Measurements from ENCODE around the gene KIF16B. TPM values are rescaled to one million over a fixed set of nuclear protein-coding genes. Genes with fewer than 3 reads are reported as not detected.

Gene KIF16B
- total and polyA plus RNA-seq, 2 of the 8 experiments (the other 6 are each of a cell fraction or from before 2014, with no cell fraction given): 3.0 to 9.2 TPM

DNA sequence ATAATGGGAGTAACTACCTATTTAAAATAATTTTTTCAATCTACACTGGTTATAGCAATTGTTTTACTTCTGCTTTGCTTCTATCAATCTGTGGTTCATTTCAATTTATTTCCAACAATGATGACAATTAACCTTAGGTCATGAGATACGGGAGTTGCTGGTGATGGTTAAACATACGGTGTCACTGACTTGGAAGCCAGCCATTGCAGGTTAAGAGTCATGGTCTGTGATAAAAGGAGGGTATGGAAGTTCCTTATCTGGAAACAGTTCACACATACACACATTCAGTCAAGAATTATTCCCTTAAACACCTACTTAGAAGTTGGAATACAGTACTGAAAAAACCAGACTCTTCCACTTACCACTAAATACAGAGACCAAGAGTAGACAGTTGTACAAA lies 180.0 kb downstream of the KIF16B start:
- Histone ChIP-seq H3K4me1 (replicated peaks in 1 of 4; ENCODE audit: control insufficient read depth in 3 of 4, insufficient read depth in 4 of 4, low read length in 3 of 4) (peaks cover 0 to 3% (median 0%) of the 10 kb centered on the region in 4 experiments; a peak in 1 of 7 replicates), H4K20me1 (replicated peaks in 1 of 2; ENCODE audit: control insufficient read depth in 1 of 2, insufficient read depth in 2 of 2, low read length in 2 of 2) (no peaks in the 10 kb centered on the region), H3K18ac (ENCODE audit: extremely low read depth, low read length) (no peak overlapping the region), H3K36me3 (ENCODE audit: control insufficient read depth in 2 of 4, insufficient read depth in 4 of 4, low read length in 3 of 4) (no peaks in the 10 kb centered on the region), H3K27me3 (replicated peaks in 1 of 4; ENCODE audit: control insufficient read depth in 3 of 4, extremely low read depth in 1 of 4, insufficient read depth in 3 of 4, low read length in 3 of 4) (no peaks in the 10 kb centered on the region), H3K56ac (replicated peaks; ENCODE audit: insufficient read length, low read depth, low read length) (no peak overlapping the region), H3K9ac (replicated peaks in 1 of 4; ENCODE audit: extremely low read depth in 1 of 4, low read depth in 3 of 4, low read length in 3 of 4) (no peak overlapping the region), H2BK12ac (ENCODE audit: low read depth, low read length) (no peak overlapping the region), H3K79me2 (ENCODE audit: control insufficient read depth in 1 of 2, insufficient read depth in 2 of 2, low read length in 2 of 2) (no peaks in the 10 kb centered on the region), H3K4ac (replicated peaks; ENCODE audit: insufficient read length, low read depth, low read length) (no peak overlapping the region), H3K9me3 (ENCODE audit: insufficient read depth in 2 of 2, low read depth in 1 of 2, low read length in 1 of 2) (no peaks in the 10 kb centered on the region), H4K91ac (replicated peaks; ENCODE audit: insufficient read length, low read length) (no peak overlapping the region), H4K5ac (ENCODE audit: insufficient read length, low read depth, low read length) (no peak overlapping the region), H3K27ac (ENCODE audit: low read depth, low read length) (no peak overlapping the region), H3K4me3 (ENCODE audit: extremely low read depth in 1 of 4, insufficient read depth in 2 of 4, low read depth in 3 of 4, low read length in 4 of 4) (no peak overlapping the region), H2AFZ (ENCODE audit: low read length) (no peak overlapping the region), H3K4me2 (ENCODE audit: insufficient read depth in 1 of 2, low read depth in 2 of 2, low read length in 2 of 2) (no peak overlapping the region), H2BK5ac (ENCODE audit: low read depth, low read length) (no peak overlapping the region), H3K23me2 (ENCODE audit: low read depth, low read length) (no peaks in the 10 kb centered on the region), H2BK120ac (replicated peaks; ENCODE audit: low read depth, low read length) (no peak overlapping the region), H2AK5ac (ENCODE audit: low read depth, low read length) (no peak overlapping the region), H4K8ac (ENCODE audit: extremely low read depth, insufficient read depth, low read length) (no peak overlapping the region), H3K14ac (ENCODE audit: insufficient read length) (no peak overlapping the region), H3K79me1 (ENCODE audit: low read depth, low read length) (no peaks in the 10 kb centered on the region), H3K23ac (ENCODE audit: insufficient read length) (no peak overlapping the region), H2BK15ac (ENCODE audit: low read length) (no peak overlapping the region), H2BK20ac (ENCODE audit: low read length) (no peak overlapping the region)
- ChIA-PET POLR2A (ENCODE audit: partially characterized antibody) (no interaction called here), CTCF (ENCODE audit: partially characterized antibody) (no interaction called here)
- TF ChIP-seq SP1 (IDR thresholded peaks at IDR 0.05; ENCODE audit: low read depth, low read length): no peak
- DNase-seq (ENCODE audit: low read depth in 1 of 2, low spot score in 2 of 2) (no peak), FAIRE-seq (no peak)
- WGBS, 2 experiments (ENCODE audit: extremely low coverage in 1 of 2, insufficient coverage in 1 of 2, insufficient read length in 1 of 2, insufficient replicate concordance in 2 of 2, low coverage in 1 of 2, low lambda C conversion rate in 2 of 2, missing lambda C conversion rate in 1 of 2): 94% methylated on average over 2 of the region's 2 CpGs; no CpG with 5 or more reads in 1 of the 2 experiments

Measured in H1 (cell line).